Pancreas (tissue), 10 donors: Measurements from ENCODE around the gene RBFOX1. TPM values are rescaled to one million over a fixed set of nuclear protein-coding genes. Genes with fewer than 3 reads are reported as not detected.

Source experiments
- ATAC-seq, 4 donors: fragments of 200-7000 bp; cut with Tn5 transposase; one replicate each; pipeline versions ENCODE4 v1.8.0 to v1.9.1; 2020; ENCODE audit warnings: mild to moderate bottlenecking in 4 of 4, moderate library complexity in 4 of 4
- DNase-seq, 6 donors: peaks; one replicate each; pipeline ENCODE4 v3.0.0-alpha.2; 2020
- FAIRE-seq: peaks from 2 replicates; lab custom pipeline; 2012; peaks lifted over from hg19 to GRCh38; lab: Jason Lieb, UNC
- H3K27ac ChIP-seq, 4 donors: fragments of 200-600 bp; sonication (generic); 1 replicate in 3 of 4; 2 replicates in 1 of 4; pipeline versions ENCODE4 v1.5.0 to v1.8.0; 2020
- H3K27me3 ChIP-seq, 4 donors: fragments of 200-600 bp; one replicate each; pipeline ENCODE4 v1.8.0; 2021
- H3K36me3 ChIP-seq, 3 donors: fragments of 200-600 bp; sonication (generic) in 1 of 3; one replicate each; pipeline versions ENCODE4 v1.5.0 to v1.8.0; 2020 to 2021
- H3K4me1 ChIP-seq, 3 donors: fragments of 200-600 bp; one replicate each; pipeline ENCODE4 v1.8.0; 2021
- H3K4me3 ChIP-seq, 4 donors: fragments of 200-600 bp; sonication (generic) in 2 of 4; one replicate each; pipeline versions ENCODE4 v1.5.0 to v1.8.0; 2020 to 2021
- H3K9me3 ChIP-seq, 4 donors: fragments of 200-600 bp; one replicate each; pipeline ENCODE4 v1.8.0; 2021
- CTCF ChIP-seq, 4 donors: fragments of 200-600 bp; sonication (generic) in 3 of 4; IDR thresholded peaks; one replicate each; pipeline versions ENCODE4 v1.5.0 to v1.8.0; 2021; ENCODE audit warnings: antibody characterized with exemption in 4 of 4
- WGBS, 2 donors: extraction: QIAGEN DNeasy Blood & Tissue Kit; methylation state at CpG; one replicate each; pipeline ENCODE4 v1.1.7; 2013; 5-methylcytosine and 5-hydroxymethylcytosine counted together
- intact Hi-C, 3 donors: fragments of 100-400 bp; cut with DNase I; formaldehyde crosslinking; loops; one replicate each; pipeline versions ENCODE4 v1.11.1 to v1.14.2; 2022
- polyA plus RNA-seq, 2 donors: library from polyadenylated mRNA; stranded (reverse); fragments of 200-250 nt; gene quantifications; one replicate each; pipeline ENCODE4 v1.2.3, GENCODE V29; 2013
- total RNA-seq, 6 donors: library from RNA; stranded (reverse); fragmentation: NEBNext Ultra II Directional in 4 of 6; extraction: Animal tissue kit (Norgen Biotek cat#: 25700) in 4 of 6; gene quantifications; one replicate each; pipeline versions ENCODE4 v1.2.1 to v1.2.4, GENCODE V29; 2021 to 2023
- donor health status: healthy with polysubstance abuse.
- donor health status: DM: no; HTN: no; CAD: no; lungs with moderate emphysema.
- donor health status: DM: no; HTN: no; CAD: no.
- donor health status: control.
- donor health status: control.
- donor health status: Bipolar disorder and iron deficiency.
- donor health status: DM: yes; HTN: yes; CAD: no.
- donor health status: DM: no; HTN: no; CAD: no.
- donor health status: DM: no; HTN: no; CAD: no.
- donor health status: DM: yes; HTN: yes; CAD: no.

RBFOX1 gene
- total and polyA plus RNA-seq, 8 donors: 0.12 to 0.28 (median 0.15) TPM; not detected in 3

GRCh38 chr16:7506363-7506762 is 173.7 kb downstream of the RBFOX1 start:
- no peak overlapping the region for H3K27ac ChIP-seq
- intact Hi-C loops: no loop called here
- FAIRE-seq (no peak), ATAC-seq (no peak), DNase-seq (no peak)
- WGBS, 2 donors: 54 to 61% methylated on average over 5 of the region's 5 CpGs
- H3K9me3 ChIP-seq: no peaks in the 10 kb centered on the region
- no peaks in the 10 kb centered on the region for H3K27me3 ChIP-seq
- TF ChIP-seq CTCF (IDR thresholded peaks at IDR 0.05): no peak
- H3K36me3 ChIP-seq: no peaks in the 10 kb centered on the region
- H3K4me3 ChIP-seq: no peak overlapping the region
- H3K4me1 ChIP-seq: no peaks in the 10 kb centered on the region

- H3K27me3 ChIP-seq: no peaks in the 10 kb centered on the region
- intact Hi-C loops: no loop called here
- H3K9me3 ChIP-seq: no peaks in the 10 kb centered on the region
- no peak for TF ChIP-seq CTCF (IDR thresholded peaks at IDR 0.05)
- no peak overlapping the region for H3K27ac ChIP-seq
- H3K36me3 ChIP-seq: no peaks in the 10 kb centered on the region
- FAIRE-seq: no peak
- DNase-seq: no peak
- H3K4me3 ChIP-seq: no peak overlapping the region
- no peak for ATAC-seq
- 49 to 55% methylated on average over 3 of the region's 3 CpGs for WGBS, 2 donors
- H3K4me1 ChIP-seq: no peaks in the 10 kb centered on the region
Observed at GRCh38 chr16:7508656-7509055, 176.0 kb downstream of the RBFOX1 start.

- Histone ChIP-seq H3K9me3 (no peaks in the 10 kb centered on the region), H3K4me3 (no peak overlapping the region), H3K4me1 (no peaks in the 10 kb centered on the region), H3K27me3 (no peaks in the 10 kb centered on the region), H3K27ac (no peak overlapping the region), H3K36me3 (no peaks in the 10 kb centered on the region)
- DNase-seq (no peak), FAIRE-seq (no peak), ATAC-seq (no peak)
- intact Hi-C loops: no loop called here
- TF ChIP-seq CTCF (IDR thresholded peaks at IDR 0.05): no peak
- WGBS, 2 donors: 54 to 55% methylated on average over 23 of the region's 23 CpGs
Observed at GRCh38 chr16:7509963-7510601, 177.4 kb downstream of the RBFOX1 start.

- Histone ChIP-seq H3K4me3 (no peak overlapping the region), H3K27me3 (no peaks in the 10 kb centered on the region), H3K36me3 (no peaks in the 10 kb centered on the region), H3K4me1 (no peaks in the 10 kb centered on the region), H3K27ac (no peak overlapping the region), H3K9me3 (no peaks in the 10 kb centered on the region)
- TF ChIP-seq CTCF (IDR thresholded peaks at IDR 0.05): no peak
- no peak for DNase-seq
- intact Hi-C loops: no loop called here
- no peak for FAIRE-seq
- whole genome bisulfite sequencing, 2 donors: 52 to 67% methylated on average over 7 of the region's 7 CpGs
- no peak for ATAC-seq
Observed at GRCh38 chr16:7511549-7512260, 179.1 kb downstream of the RBFOX1 start.

- no peak for TF ChIP-seq CTCF (IDR thresholded peaks at IDR 0.05)
- FAIRE-seq: no peak
- intact Hi-C loops: no loop called here
- H3K27ac ChIP-seq: no peak overlapping the region
- H3K36me3 ChIP-seq: no peaks in the 10 kb centered on the region
- WGBS, 2 donors: 43 to 49% methylated on average over 3 of the region's 3 CpGs
- ATAC-seq: no peak
- H3K27me3 ChIP-seq: no peaks in the 10 kb centered on the region
- no peaks in the 10 kb centered on the region for H3K9me3 ChIP-seq
- no peaks in the 10 kb centered on the region for H3K4me1 ChIP-seq
- DNase-seq: no peak
- no peak overlapping the region for H3K4me3 ChIP-seq
Observed at GRCh38 chr16:7512503-7512902, 179.9 kb downstream of the RBFOX1 start.
